Loucy (cell line): ENCODE data around the gene CUX1.
"Not testable (repeated sequence)": the region's sequence is repeated elsewhere in the genome, so short reads cannot be mapped to it uniquely, and the experiment has no call there.

Source experiments
- H2AFZ ChIP-seq: fragments of 200-600 bp; sonication (generic); 2 replicates; pipeline ENCODE4 v1.6.0; 2016; ENCODE audit warnings: antibody characterized with exemption, mild to moderate bottlenecking, low read length, moderate library complexity
- H3F3A ChIP-seq: fragments of 200-600 bp; 2 replicates; pipeline ENCODE4 v1.6.0; 2016; ENCODE audit warnings: antibody characterized with exemption, low read depth, mild to moderate bottlenecking
- H3K27me3 ChIP-seq: fragments of 200-600 bp; sonication (generic); 2 replicates; pipeline ENCODE4 v1.6.1; 2014; ENCODE audit warnings: low read length, mild to moderate bottlenecking; ENCODE audit not compliant: insufficient read depth, poor library complexity, severe bottlenecking
- H3K36me3 ChIP-seq: fragments of 200-600 bp; sonication (generic); 2 replicates; pipeline ENCODE4 v1.6.1; 2016; ENCODE audit warnings: low read length; ENCODE audit not compliant: insufficient read depth
- H3K4me1 ChIP-seq: fragments of 200-600 bp; sonication (generic); 2 replicates; pipeline ENCODE4 v1.5.1; 2014; ENCODE audit warnings: low read length, mild to moderate bottlenecking; ENCODE audit not compliant: insufficient read depth, poor library complexity, severe bottlenecking
- H3K4me2 ChIP-seq: fragments of 200-600 bp; sonication (generic); 2 replicates; pipeline ENCODE4 v1.6.0; 2014; ENCODE audit warnings: antibody characterized with exemption, low read length, low read depth, mild to moderate bottlenecking; ENCODE audit not compliant: poor library complexity, severe bottlenecking
- H3K4me3 ChIP-seq: fragments of 200-600 bp; sonication (generic); 2 replicates; pipeline ENCODE4 v1.5.1; 2014; ENCODE audit warnings: low read length, mild to moderate bottlenecking, mixed read lengths; ENCODE audit not compliant: poor library complexity, severe bottlenecking
- H3K79me2 ChIP-seq: fragments of 200-600 bp; sonication (generic); 2 replicates; pipeline ENCODE4 v1.6.1; 2014; ENCODE audit warnings: low read length; ENCODE audit not compliant: insufficient read depth
- H3K9ac ChIP-seq: fragments of 200-600 bp; sonication (generic); 2 replicates; pipeline ENCODE4 v1.6.0; 2014; ENCODE audit warnings: mild to moderate bottlenecking, low read depth, low read length, moderate library complexity; ENCODE audit not compliant: poor library complexity, severe bottlenecking
- H3K9me2 ChIP-seq: fragments of 200-600 bp; sonication (generic); replicated peaks from 2 replicates; pipeline ENCODE4 v1.6.1; 2016; ENCODE audit warnings: low read depth, low read length, mixed read lengths
- H3K9me3 ChIP-seq: fragments of 200-600 bp; sonication (generic); 2 replicates; pipeline ENCODE4 v1.6.1; 2014; ENCODE audit warnings: mild to moderate bottlenecking, antibody characterized with exemption, low read length, low read depth; ENCODE audit not compliant: insufficient read depth
- H4K20me1 ChIP-seq: fragments of 200-600 bp; sonication (generic); 2 replicates; pipeline ENCODE4 v1.6.0; 2014; ENCODE audit warnings: antibody characterized with exemption, low read length, mild to moderate bottlenecking; ENCODE audit not compliant: insufficient read depth, poor library complexity, severe bottlenecking
- CTCF ChIP-seq: fragments of 200-600 bp; sonication (generic); conservative IDR thresholded peaks from 2 replicates; pipeline ENCODE4 v1.5.1; 2014; ENCODE audit warnings: mild to moderate bottlenecking, antibody characterized with exemption, low read length
- EZH2phosphoT487 ChIP-seq: fragments of 200-600 bp; IDR thresholded peaks from 2 replicates; pipeline ENCODE4 v1.6.1; 2018; ENCODE audit warnings: antibody characterized with exemption, mild to moderate bottlenecking, moderate library complexity, borderline replicate concordance

The CUX1 gene

GRCh38 chr7:102322202-102322715 lies 504.8 kb downstream of the CUX1 start:
- no peak overlapping the region for H3K9ac ChIP-seq
- H3K79me2 ChIP-seq: no peaks in the 10 kb centered on the region
- H3K4me1 ChIP-seq: no peaks in the 10 kb centered on the region
- no peaks in the 10 kb centered on the region for H3K27me3 ChIP-seq
- H3K9me2 ChIP-seq: no peaks in the 10 kb centered on the region
- H3K4me3 ChIP-seq: no peak overlapping the region
- H3F3A ChIP-seq: no peaks in the 10 kb centered on the region
- no peaks in the 10 kb centered on the region for H4K20me1 ChIP-seq
- no peaks in the 10 kb centered on the region for H3K9me3 ChIP-seq
- H3K36me3 ChIP-seq: no peaks in the 10 kb centered on the region
- H2AFZ ChIP-seq: no peak overlapping the region
- TF ChIP-seq CTCF (no peak), EZH2phosphoT487 (no peak)
- H3K4me2 ChIP-seq: no peak overlapping the region

DNA sequence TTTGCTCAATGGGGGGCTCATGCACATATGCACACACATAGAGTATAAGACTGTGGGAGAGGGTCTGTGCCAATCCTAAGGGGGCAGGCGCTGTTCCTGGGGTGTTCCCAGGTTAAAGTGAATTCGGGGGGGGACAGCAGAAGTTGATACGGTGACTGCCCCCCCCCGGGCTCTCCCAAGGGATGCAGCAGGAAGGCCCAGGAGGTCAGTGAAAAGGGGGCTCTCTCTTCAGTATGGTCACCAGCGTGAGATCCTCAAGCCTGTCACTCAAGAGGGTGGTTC lies 506.4 kb downstream of the CUX1 start:
- H2AFZ ChIP-seq: no peak overlapping the region
- H3K4me1 ChIP-seq: no peaks in the 10 kb centered on the region
- no peaks in the 10 kb centered on the region for H3K79me2 ChIP-seq
- no peaks in the 10 kb centered on the region for H4K20me1 ChIP-seq
- H3K9ac ChIP-seq: no peak overlapping the region
- H3F3A ChIP-seq: no peaks in the 10 kb centered on the region
- H3K36me3 ChIP-seq: no peaks in the 10 kb centered on the region
- H3K9me2 ChIP-seq: no peaks in the 10 kb centered on the region
- no peaks in the 10 kb centered on the region for H3K27me3 ChIP-seq
- H3K9me3 ChIP-seq: no peaks in the 10 kb centered on the region
- H3K4me2 ChIP-seq: no peak overlapping the region
- no peak for TF ChIP-seq EZH2phosphoT487
- no peak for TF ChIP-seq CTCF
- no peak overlapping the region for H3K4me3 ChIP-seq

DNA sequence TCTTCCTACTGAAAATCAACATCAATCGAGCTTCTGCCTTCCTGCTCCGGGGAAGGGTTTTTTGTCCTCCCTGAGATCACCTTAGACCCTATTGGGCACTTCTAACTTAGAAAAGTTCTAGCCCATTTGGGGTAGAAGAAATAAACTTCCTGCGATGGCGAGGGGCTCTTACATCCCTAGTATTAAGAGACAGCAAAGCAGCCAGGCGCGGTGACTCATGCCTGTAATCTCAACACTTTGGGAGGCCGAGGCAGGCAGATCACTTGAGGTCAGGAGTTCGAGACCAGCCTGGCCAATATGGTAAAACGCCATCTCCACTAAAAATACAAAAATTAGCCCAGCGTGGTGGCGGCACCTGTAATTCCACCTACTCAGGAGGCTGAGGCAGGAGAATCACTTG lies 507.7 kb downstream of the CUX1 start:
- not testable (repeated sequence) for H3F3A ChIP-seq, H3K4me2 ChIP-seq, H2AFZ ChIP-seq, H3K27me3 ChIP-seq, H3K9ac ChIP-seq, H3K9me3 ChIP-seq, H3K9me2 ChIP-seq, H3K79me2 ChIP-seq, H3K4me1 ChIP-seq, H4K20me1 ChIP-seq, H3K36me3 ChIP-seq, H3K4me3 ChIP-seq

GRCh38 chr7:102326157-102326889 lies 508.9 kb downstream of the CUX1 start:
- no peak overlapping the region for H3K4me2 ChIP-seq
- no peaks in the 10 kb centered on the region for H4K20me1 ChIP-seq
- H3K4me3 ChIP-seq: no peak overlapping the region
- no peaks in the 10 kb centered on the region for H3K79me2 ChIP-seq
- H3K9ac ChIP-seq: no peak overlapping the region
- H3K4me1 ChIP-seq: no peaks in the 10 kb centered on the region
- no peaks in the 10 kb centered on the region for H3K9me2 ChIP-seq
- no peaks in the 10 kb centered on the region for H3F3A ChIP-seq
- H3K36me3 ChIP-seq: no peaks in the 10 kb centered on the region
- H2AFZ ChIP-seq: no peak overlapping the region
- TF ChIP-seq EZH2phosphoT487 (no peak), CTCF (no peak)
- no peaks in the 10 kb centered on the region for H3K9me3 ChIP-seq
- H3K27me3 ChIP-seq: no peaks in the 10 kb centered on the region

GRCh38 chr7:102327183-102327582 lies 509.8 kb downstream of the CUX1 start:
- H3K4me1 ChIP-seq, H3K9me2 ChIP-seq, H3K36me3 ChIP-seq, H3F3A ChIP-seq, H3K9ac ChIP-seq, H3K4me3 ChIP-seq, H3K79me2 ChIP-seq, H4K20me1 ChIP-seq, H3K27me3 ChIP-seq, H2AFZ ChIP-seq, H3K9me3 ChIP-seq, H3K4me2 ChIP-seq: not testable (repeated sequence)
